Fibroblast of lung (primary cell): Measurements from ENCODE around the gene NAP1L1. TPM values are rescaled to one million over a fixed set of nuclear protein-coding genes. Genes with fewer than 3 reads are reported as not detected.

Source experiments
- DNase-seq, 2 donors: peaks; one replicate each; pipeline versions ENCODE4 v3.0.0 to v3.0.0-alpha.2; 2010; ENCODE audit warnings: low read depth in 2 of 2
- H2AFZ ChIP-seq: 2 replicates; pipeline ENCODE4 v1.5.1; 2012; ENCODE audit warnings: low read length, control low read depth, inconsistent platforms
- H3K27ac ChIP-seq: 2 replicates; pipeline ENCODE4 v1.5.1; 2011; ENCODE audit warnings: low read length, control low read depth; ENCODE audit not compliant: insufficient read depth
- H3K27me3 ChIP-seq: 2 replicates; pipeline ENCODE4 v1.5.1; 2011; ENCODE audit warnings: mild to moderate bottlenecking, low read length; ENCODE audit not compliant: control insufficient read depth, insufficient read depth
- H3K36me3 ChIP-seq: 2 replicates; pipeline ENCODE4 v1.5.1; 2011; ENCODE audit warnings: low read length; ENCODE audit not compliant: control insufficient read depth, insufficient read depth
- H3K4me1 ChIP-seq: 2 replicates; pipeline ENCODE4 v1.5.1; 2011; ENCODE audit warnings: low read length; ENCODE audit not compliant: control insufficient read depth, insufficient read depth; ENCODE audit errors: extremely low read depth
- H3K4me2 ChIP-seq: 2 replicates; pipeline ENCODE4 v1.5.1; 2011; ENCODE audit warnings: low read length, control low read depth; ENCODE audit not compliant: insufficient read depth; ENCODE audit errors: extremely low read depth
- H3K4me3 ChIP-seq, 4 experiments: fragments of 200-600 bp in 1 of 4; sonication (generic) in 1 of 4; replicated peaks in 1 of 4; 2 replicates each; pipeline ENCODE4 v1.5.1; 2011 to 2016; ENCODE audit warnings: low read length in 4 of 4, low read depth in 3 of 4, mild to moderate bottlenecking in 3 of 4, control low read depth in 2 of 4, inconsistent platforms in 1 of 4, mixed read lengths in 1 of 4; ENCODE audit not compliant: insufficient read depth in 1 of 4; ENCODE audit errors: control extremely low read depth in 1 of 4
- H3K79me2 ChIP-seq: 2 replicates; pipeline ENCODE4 v1.5.1; 2012; ENCODE audit warnings: mild to moderate bottlenecking, low read length, inconsistent platforms; ENCODE audit not compliant: control insufficient read depth, insufficient read depth
- H3K9ac ChIP-seq: 2 replicates; pipeline ENCODE4 v1.5.1; 2011; ENCODE audit warnings: mild to moderate bottlenecking, low read length, control low read depth; ENCODE audit not compliant: insufficient read depth
- H3K9me3 ChIP-seq: 2 replicates; pipeline ENCODE4 v1.5.1; 2012; ENCODE audit warnings: low read depth, low read length; ENCODE audit not compliant: control insufficient read depth, insufficient read depth
- H4K20me1 ChIP-seq: 2 replicates; pipeline ENCODE4 v1.5.1; 2011; ENCODE audit warnings: low read length; ENCODE audit not compliant: control insufficient read depth, insufficient read depth; ENCODE audit errors: extremely low read depth
- EZH2 ChIP-seq: IDR thresholded peaks from 2 replicates; pipeline ENCODE4 v1.5.1; 2012; ENCODE audit warnings: low read length, control low read depth, mild to moderate bottlenecking; ENCODE audit errors: missing control alignments
- polyA plus RNA-seq, 2 donors: library from polyadenylated mRNA; depleted of rRNA in 1 of 2; stranded (reverse) in 1 of 2; unstranded in 1 of 2; fragments of >200 nt; gene quantifications; 2 replicates each; pipeline ENCODE4 v1.2.1, GENCODE V29; 2011 to 2012; ENCODE audit warnings: missing spikeins in 1 of 2
- total RNA-seq: library from RNA; depleted of rRNA; stranded (reverse); fragments of >200 nt; gene quantifications from 2 replicates; pipeline ENCODE4 v1.2.1, GENCODE V29; 2014
- TF ChIP-seq, protein P1 (sequence below), 2 donors: IDR thresholded peaks in 1 of 2; conservative IDR thresholded peaks in 1 of 2; 1 replicate in 1 of 2; 2 replicates in 1 of 2; pipeline ENCODE4 v1.5.1; 2011 to 2012; ENCODE audit warnings: low read length in 2 of 2, control low read depth in 1 of 2, inconsistent platforms in 1 of 2, low read depth in 1 of 2, mild to moderate bottlenecking in 1 of 2

Gene NAP1L1
- total and polyA plus RNA-seq, 2 donors (not counting 1 experiment from before 2014, with no cell fraction given), result 275 to 695 TPM

DNA sequence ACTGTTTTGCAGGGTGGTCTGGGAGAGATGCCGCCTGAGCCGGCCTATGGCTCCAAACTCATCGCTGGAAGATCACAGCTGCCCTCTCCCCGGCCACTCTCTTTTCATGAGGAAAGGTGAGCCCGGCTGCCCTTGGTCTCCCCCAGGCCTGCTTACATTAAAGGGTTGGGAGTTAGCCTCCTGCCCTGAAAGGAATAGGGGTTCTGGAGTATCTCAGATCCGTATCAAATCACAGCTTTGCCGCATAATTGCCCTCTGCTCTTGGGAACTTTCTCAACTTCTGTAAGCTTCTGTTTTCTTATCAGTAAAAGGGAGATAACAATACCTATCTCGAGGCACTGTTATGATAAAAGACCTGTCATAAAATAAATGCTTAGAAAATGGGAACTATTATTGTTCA, 70.5 kb downstream of the NAP1L1 start:
- H3K9ac ChIP-seq, result no peak overlapping the region
- H3K4me3 ChIP-seq, result no peak overlapping the region
- no peak overlapping the region for H3K4me2 ChIP-seq
- no peak for TF ChIP-seq EZH2
- TF ChIP-seq, protein P1, sequence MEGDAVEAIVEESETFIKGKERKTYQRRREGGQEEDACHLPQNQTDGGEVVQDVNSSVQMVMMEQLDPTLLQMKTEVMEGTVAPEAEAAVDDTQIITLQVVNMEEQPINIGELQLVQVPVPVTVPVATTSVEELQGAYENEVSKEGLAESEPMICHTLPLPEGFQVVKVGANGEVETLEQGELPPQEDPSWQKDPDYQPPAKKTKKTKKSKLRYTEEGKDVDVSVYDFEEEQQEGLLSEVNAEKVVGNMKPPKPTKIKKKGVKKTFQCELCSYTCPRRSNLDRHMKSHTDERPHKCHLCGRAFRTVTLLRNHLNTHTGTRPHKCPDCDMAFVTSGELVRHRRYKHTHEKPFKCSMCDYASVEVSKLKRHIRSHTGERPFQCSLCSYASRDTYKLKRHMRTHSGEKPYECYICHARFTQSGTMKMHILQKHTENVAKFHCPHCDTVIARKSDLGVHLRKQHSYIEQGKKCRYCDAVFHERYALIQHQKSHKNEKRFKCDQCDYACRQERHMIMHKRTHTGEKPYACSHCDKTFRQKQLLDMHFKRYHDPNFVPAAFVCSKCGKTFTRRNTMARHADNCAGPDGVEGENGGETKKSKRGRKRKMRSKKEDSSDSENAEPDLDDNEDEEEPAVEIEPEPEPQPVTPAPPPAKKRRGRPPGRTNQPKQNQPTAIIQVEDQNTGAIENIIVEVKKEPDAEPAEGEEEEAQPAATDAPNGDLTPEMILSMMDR (conservative IDR thresholded peaks at IDR 0.05 in 1 of 2, IDR thresholded peaks at IDR 0.05 in 1 of 2; ENCODE audit: low read depth in 1 of 2, low read length in 2 of 2), result no peak
- no peaks in the 10 kb centered on the region for H3K79me2 ChIP-seq
- H2AFZ ChIP-seq, result no peak overlapping the region
- no peaks in the 10 kb centered on the region for H3K27me3 ChIP-seq
- H3K9me3 ChIP-seq, result no peaks in the 10 kb centered on the region
- no peaks in the 10 kb centered on the region for H4K20me1 ChIP-seq
- H3K36me3 ChIP-seq, result no peaks in the 10 kb centered on the region
- peaks cover 2% of the 10 kb centered on the region for H3K4me1 ChIP-seq
- no peak overlapping the region for H3K27ac ChIP-seq
- DNase-seq, result no peak

DNA sequence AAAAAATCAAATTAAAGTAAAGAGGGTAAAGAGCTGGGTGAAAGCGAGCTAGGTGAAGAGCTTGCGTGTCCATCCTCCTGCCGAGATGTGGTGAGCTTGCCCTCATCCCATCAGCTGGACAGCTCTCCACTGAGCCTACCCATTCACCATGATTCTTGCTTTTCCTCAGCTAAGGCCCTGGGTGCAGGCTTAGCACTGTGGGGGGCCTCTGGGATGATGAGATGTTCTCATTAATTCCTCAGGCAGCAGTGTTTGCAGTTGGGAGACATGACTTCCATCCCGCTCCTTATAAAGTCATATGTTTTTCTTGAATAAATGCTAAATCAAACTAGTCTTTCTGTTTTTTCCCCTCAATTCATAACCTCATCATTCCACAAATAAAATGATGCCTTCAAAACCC, 70.9 kb downstream of the NAP1L1 start:
- TF ChIP-seq, protein P1 (conservative IDR thresholded peaks at IDR 0.05 in 1 of 2, IDR thresholded peaks at IDR 0.05 in 1 of 2; ENCODE audit: low read depth in 1 of 2, low read length in 2 of 2), result no peak
- no peak for TF ChIP-seq EZH2
- Histone ChIP-seq H3K36me3 (no peaks in the 10 kb centered on the region), H3K27ac (no peak overlapping the region), H4K20me1 (no peaks in the 10 kb centered on the region), H3K4me2 (no peak overlapping the region), H3K4me3 (no peak overlapping the region), H3K79me2 (no peaks in the 10 kb centered on the region), H3K9me3 (no peaks in the 10 kb centered on the region), H2AFZ (no peak overlapping the region), H3K9ac (no peak overlapping the region), H3K27me3 (no peaks in the 10 kb centered on the region), H3K4me1 (peaks cover 2% of the 10 kb centered on the region)
- DNase-seq, result no peak

DNA sequence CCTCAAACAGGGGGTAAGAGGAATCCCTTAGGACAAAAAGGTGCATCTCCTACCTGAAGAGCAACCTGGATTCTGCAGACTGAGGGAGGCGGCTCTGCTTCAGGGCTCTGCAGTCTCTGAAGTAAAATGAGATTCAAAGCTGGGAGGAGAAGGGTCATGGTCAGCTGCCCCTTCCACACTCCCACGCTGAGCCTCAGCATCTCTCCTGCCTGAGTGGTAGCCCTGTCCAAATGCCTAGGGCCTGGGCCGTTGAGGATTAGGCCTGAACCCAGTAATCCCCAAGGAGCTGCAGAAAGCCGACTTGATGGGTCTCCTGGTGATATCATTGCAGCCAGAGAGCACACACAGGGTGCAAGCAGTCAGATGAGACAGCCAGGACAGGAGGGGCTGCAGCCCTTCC, 71.8 kb downstream of the NAP1L1 start:
- TF ChIP-seq, protein P1 (conservative IDR thresholded peaks at IDR 0.05 in 1 of 2, IDR thresholded peaks at IDR 0.05 in 1 of 2; ENCODE audit: low read depth in 1 of 2, low read length in 2 of 2), result no peak
- TF ChIP-seq EZH2, result no peak
- Histone ChIP-seq H3K36me3 (no peaks in the 10 kb centered on the region), H3K79me2 (no peaks in the 10 kb centered on the region), H3K4me1 (peaks cover 2% of the 10 kb centered on the region), H3K4me2 (no peak overlapping the region), H3K4me3 (no peak overlapping the region), H3K9me3 (no peaks in the 10 kb centered on the region), H4K20me1 (no peaks in the 10 kb centered on the region), H3K27me3 (no peaks in the 10 kb centered on the region), H3K27ac (no peak overlapping the region), H2AFZ (no peak overlapping the region), H3K9ac (no peak overlapping the region)
- DNase-seq, result no peak
